ENCODE results near the gene ELP4. TPM values are rescaled to one million over a fixed set of nuclear protein-coding genes. Genes with fewer than 3 reads are reported as not detected.

The ELP4 gene
- total and polyA plus RNA-seq, 8 donors = 15.5 to 26.0 (median 21.9) TPM

GRCh38 chr11:31828217-31828616, 318.6 kb downstream of the ELP4 start:
- no peaks in the 10 kb centered on the region for H3K9me3 ChIP-seq
- H3K27me3 ChIP-seq = peaks cover 80 to 100% of the 10 kb centered on the region in 2 donors
- DNase-seq = no peak
- H3K4me1 ChIP-seq = no peaks in the 10 kb centered on the region
- H3K36me3 ChIP-seq = no peaks in the 10 kb centered on the region
- no peak for TF ChIP-seq CTCF (IDR thresholded peaks at IDR 0.05)
- no peak overlapping the region for H3K4me3 ChIP-seq
- H3K27ac ChIP-seq = no peak overlapping the region
- no peak for ATAC-seq
- intact Hi-C loops (cut with DNase I) = no loop called here

- DNase-seq (no peak), ATAC-seq (no peak)
- H3K9me3 ChIP-seq = no peaks in the 10 kb centered on the region
- no peaks in the 10 kb centered on the region for H3K4me1 ChIP-seq
- H3K27ac ChIP-seq = no peak overlapping the region
- H3K27me3 ChIP-seq = peaks cover 64 to 100% of the 10 kb centered on the region in 2 donors
- H3K4me3 ChIP-seq = no peak overlapping the region
- TF ChIP-seq CTCF (IDR thresholded peaks at IDR 0.05) = no peak
- intact Hi-C loops (cut with DNase I) = no loop called here
- H3K36me3 ChIP-seq = no peaks in the 10 kb centered on the region
Measured at GRCh38 chr11:31830406-31830805, 320.8 kb downstream of the ELP4 start.

GRCh38 chr11:31834237-31834636, 324.7 kb downstream of the ELP4 start:
- no peak for ATAC-seq
- DNase-seq = no peak
- TF ChIP-seq CTCF (IDR thresholded peaks at IDR 0.05) = no peak
- intact Hi-C loops (cut with DNase I) = no loop called here
- Histone ChIP-seq H3K4me3 (no peak overlapping the region), H3K9me3 (no peaks in the 10 kb centered on the region), H3K27ac (no peak overlapping the region), H3K36me3 (no peaks in the 10 kb centered on the region), H3K4me1 (no peaks in the 10 kb centered on the region), H3K27me3 (peaks cover 38 to 100% of the 10 kb centered on the region in 2 donors)

Other genes starting within 250 kb of the ELP4 start
- 1 to 10 TPM in 1 of 2 donors, under 1 TPM in 1; 0.09 to 1.8 TPM for gene DCDC1, start 140.0 kb upstream of the ELP4 start, total RNA-seq
- gene DCDC1, start 140.0 kb upstream of the ELP4 start, polyA plus RNA-seq (ENCODE audit: insufficient read length in 6 of 6) = 1 to 10 TPM; 1.3 to 3.3 (median 2.6) TPM
- gene DNAJC24, start 139.9 kb upstream of the ELP4 start, total RNA-seq = 10 to 100 TPM; 10.8 to 12.5 TPM
- gene DNAJC24, start 139.9 kb upstream of the ELP4 start, polyA plus RNA-seq (ENCODE audit: insufficient read length in 6 of 6) = 10 to 100 TPM; 27.2 to 30.3 (median 28.0) TPM
- gene IMMP1L, start 145 bp upstream of the ELP4 start, total RNA-seq = 10 to 100 TPM; 15.8 to 23.6 TPM
- 10 to 100 TPM; 40.0 to 51.3 (median 48.2) TPM for gene IMMP1L, start 145 bp upstream of the ELP4 start, polyA plus RNA-seq (ENCODE audit: insufficient read length in 6 of 6)